GM18951 (cell line): ENCODE results near the gene CCDC188.

Experiments used
- POLR2A ChIP-seq: IDR thresholded peaks from 4 replicates; pipeline ENCODE4 v1.6.1; 2011; ENCODE audit warnings: mild to moderate bottlenecking; ENCODE audit not compliant: insufficient read length, insufficient read depth; ENCODE audit errors: extremely low read depth
- in situ Hi-C: fragments of 300-500 bp; cut with MboI; formaldehyde crosslinking; loops from one replicate; pipeline ENCODE4 v1.12.0; 2022; ENCODE audit warnings: low sequenced_read_pairs, mixed read lengths, inconsistent platforms; ENCODE audit not compliant: unreplicated experiment

CCDC188 gene

GRCh38 chr22:20150381-20151275 lies at the start of gene CCDC188:
Gene CCDC188 (minus strand): TSS chr22:20151055. CDS start chr22:20150986, 69 bp downstream.
- no peak for TF ChIP-seq POLR2A
- in situ Hi-C loops: loop anchor here (10.0 kb wide), 1 partner anchor 144 kb away; no protein-coding TSS in a partner anchor

- in situ Hi-C loops: no loop called here
- TF ChIP-seq POLR2A: no peak
Observed at GRCh38 chr22:20199906-20200305, 49.1 kb upstream of the CCDC188 start.

DNA sequence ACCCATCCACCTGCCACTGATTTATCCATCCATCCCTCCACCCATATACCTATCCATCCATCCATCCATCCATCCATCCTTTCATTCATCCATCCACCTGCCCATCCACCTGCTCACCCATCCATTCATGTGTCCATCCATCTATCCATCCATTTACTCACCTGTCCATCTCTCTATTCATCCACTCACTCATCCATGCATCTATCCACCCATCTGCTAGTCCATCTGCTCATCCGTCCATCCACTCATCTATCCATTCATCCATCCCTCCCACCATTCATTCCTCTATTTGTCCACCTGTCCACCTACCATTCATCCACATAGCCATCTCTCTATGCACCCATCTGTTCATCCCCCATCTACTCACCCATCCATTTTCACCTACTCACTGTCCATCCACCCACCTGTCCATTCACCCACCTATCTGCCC lies 48.6 kb upstream of the CCDC188 start:
- TF ChIP-seq POLR2A: no peak
- in situ Hi-C loops: no loop called here

DNA sequence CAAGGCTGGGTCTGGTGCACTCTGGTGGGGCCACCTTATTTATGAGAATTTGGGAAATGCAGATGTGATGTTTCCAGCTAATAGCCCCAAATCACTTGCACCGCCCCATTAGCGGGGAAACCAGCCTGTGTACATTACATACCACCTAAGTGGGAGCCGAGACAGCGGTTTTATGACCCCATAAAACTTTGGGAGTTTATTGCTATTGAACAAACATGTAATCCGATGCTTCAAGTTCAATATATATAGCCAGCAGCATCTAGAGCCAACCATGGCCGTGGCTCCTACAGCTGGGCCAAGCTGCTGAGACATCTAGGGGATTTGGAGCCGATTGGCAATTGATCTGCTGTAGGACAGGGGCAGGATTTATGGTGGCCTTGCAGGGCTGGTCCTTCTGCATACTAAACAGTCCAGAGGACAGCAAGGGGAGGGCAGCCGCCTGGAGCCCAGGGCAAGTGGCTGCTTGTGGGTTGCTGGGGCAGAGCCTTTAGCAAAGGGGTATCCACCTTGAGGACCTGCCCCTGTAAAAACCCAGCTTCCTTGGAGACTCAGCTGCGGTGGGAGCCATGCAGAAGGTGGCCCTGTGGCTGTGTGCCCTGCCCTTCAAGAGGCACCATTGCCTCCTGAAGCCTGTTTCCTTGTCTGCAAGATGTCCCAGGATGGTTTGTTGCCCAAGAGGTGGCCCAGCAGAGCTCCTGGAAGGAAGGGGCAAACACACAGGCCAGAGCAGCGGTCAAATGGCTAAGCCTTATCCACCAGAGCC lies 47.9 kb upstream of the CCDC188 start:
- in situ Hi-C loops: no loop called here
- no peak for TF ChIP-seq POLR2A

DNA sequence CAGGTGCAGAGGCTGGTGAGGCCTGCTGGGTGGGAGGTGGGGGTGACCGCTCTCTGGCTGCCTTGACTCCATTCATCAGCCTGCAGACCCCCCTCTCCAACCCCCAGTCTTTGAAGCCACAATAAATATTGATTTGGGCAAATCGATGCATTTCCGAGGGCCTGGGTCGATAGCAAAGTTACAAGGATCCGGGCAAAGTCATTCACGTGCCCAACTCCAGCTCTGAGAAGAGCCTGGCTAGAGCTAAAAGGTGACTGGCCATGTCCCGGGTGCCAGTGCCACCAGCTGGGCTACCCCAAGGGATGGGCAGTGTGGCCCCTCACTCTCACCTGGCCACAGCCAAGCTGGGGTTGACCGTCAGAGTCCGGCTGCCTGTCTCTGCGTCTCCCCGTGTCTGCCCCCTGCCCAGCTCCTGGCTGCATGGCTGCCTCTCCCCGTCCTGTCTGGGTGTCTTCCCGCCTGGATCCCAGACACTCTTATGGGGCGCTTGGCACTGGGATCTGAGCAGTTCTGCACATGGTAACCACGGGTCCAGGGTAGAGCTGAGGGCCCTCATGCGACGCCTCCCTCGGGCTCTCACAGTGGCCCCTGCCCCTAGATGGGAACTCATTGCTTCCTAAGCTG lies 46.7 kb upstream of the CCDC188 start:
- no peak for TF ChIP-seq POLR2A
- in situ Hi-C loops: no loop called here

DNA sequence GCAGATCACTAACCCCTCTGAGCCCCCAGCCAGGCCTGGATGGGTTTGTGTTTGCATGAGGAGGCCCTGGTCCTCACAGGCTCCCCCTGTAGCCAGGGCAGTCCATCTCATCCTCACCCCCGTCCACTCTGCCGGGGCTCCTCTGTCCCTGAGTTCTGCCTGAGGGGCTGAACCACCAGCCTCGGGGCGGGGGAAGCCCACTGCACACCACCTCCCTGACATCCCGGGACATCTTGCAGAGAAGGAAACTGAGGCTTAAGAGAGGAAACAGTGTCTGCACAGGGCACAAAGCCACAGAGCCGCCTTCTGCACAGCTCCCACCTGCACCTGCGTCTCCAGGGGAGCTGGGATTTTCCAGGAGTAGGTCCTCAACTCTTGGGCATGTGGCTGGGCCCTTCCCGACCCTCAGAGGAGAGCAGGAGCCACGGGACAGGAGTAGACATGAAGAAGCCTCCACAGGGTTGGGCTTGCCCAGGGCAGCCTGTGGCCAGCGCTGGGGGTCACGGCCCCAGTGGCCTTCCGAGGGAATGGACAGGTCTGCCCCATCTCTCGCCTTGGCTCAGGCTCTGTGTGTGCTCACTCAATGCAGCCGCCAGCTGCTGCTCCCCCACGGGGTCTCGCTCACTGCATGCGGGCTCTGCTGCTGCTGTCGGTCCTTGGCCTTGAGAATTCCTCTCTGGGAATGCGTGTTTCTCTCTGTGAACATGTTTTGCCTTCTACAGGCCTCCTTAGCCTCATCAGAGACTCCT lies 45.4 kb upstream of the CCDC188 start:
- TF ChIP-seq POLR2A: no peak
- in situ Hi-C loops: no loop called here

DNA sequence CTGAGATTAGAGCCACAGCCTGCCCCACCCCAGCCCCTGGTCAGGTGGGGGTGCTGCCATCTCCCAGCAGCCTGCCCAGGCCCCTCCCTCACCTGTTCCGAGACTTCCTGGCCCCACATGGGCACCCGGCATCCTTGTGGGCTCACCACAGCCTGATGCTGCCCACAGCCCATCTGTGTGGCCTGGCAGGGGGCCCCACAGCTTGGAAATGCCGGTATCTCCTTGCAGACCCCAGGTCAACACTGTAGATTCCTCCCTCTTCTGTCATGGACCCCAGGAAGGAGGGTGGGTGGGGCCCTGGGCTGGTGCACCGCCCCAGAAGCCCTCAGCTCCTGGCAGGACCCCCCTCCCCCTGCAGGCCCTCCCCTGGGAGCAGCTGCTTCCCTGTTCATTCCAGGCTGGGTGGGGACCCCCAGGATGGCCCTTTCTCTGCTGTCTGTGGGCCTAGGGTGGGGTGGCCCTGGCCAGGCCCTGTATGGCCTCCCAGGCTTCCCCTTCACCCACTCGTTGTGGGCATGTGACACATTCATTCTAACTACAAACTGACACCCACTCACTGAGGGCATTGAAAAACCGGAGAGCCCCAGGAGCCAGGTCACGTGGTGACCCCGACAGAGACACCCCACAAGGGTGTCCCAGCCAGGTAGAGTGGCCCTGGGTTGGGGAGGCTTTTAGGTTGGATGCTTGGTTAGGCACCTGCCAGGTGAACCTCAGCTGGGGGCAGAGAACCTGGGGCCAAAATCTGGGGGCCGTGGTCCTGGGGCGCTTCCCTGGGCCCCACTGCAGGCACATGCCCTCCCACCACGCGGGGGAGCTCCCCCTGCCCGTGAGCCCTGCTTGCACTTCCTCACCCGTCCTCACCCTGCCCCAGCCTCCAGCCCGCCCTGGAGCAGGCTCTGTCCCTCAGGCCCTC lies 44.1 kb upstream of the CCDC188 start:
- in situ Hi-C loops: no loop called here
- TF ChIP-seq POLR2A: no peak

- in situ Hi-C loops: no loop called here
- no peak for TF ChIP-seq POLR2A
Observed at GRCh38 chr22:20193761-20194494, 43.1 kb upstream of the CCDC188 start.

DNA sequence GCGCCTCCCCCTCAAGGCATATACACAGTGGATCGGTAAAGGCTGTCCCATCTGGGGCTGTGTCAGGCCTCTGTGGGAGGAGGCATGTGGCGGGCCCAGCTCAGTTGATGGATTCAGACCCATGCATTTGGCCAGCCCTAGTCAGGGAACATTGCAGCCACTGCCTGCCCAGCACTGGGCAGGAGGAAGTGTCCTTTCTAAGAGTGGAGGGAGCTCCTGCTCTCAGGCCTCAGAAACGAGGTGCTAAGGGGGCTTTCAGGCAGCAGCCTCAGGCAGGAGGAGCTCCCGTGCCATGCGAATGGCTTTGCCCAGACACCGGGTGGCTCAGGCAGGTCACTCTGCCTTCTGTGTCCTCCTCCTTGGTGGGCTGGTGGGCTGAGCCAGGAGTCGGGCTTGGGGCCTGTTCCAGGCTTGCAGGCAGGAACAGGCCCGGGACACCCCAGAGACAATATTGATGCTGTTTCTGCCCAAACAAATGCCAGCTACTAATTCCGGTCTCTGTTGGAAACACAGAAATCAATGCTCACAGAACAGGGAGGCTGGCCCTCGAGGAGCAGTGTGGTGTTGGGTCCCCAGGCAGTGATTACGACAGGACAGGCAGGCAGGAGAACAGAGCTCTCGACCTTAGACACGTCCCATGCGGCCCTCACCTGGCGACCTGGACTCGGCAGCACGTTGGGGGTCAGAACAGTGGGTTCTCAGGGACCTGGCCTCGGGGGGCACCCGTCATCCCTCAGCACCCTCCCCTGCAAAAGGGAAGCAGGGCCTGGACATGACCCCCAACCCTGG lies 42.3 kb upstream of the CCDC188 start:
- no peak for TF ChIP-seq POLR2A
- in situ Hi-C loops: no loop called here

GRCh38 chr22:20192293-20192971 lies 41.6 kb upstream of the CCDC188 start:
- in situ Hi-C loops: no loop called here
- TF ChIP-seq POLR2A: no peak
